ENCODE measurements around the gene SLC26A11.

The SLC26A11 gene

GRCh38 chr17:80248894-80249710 lies 28.9 kb downstream of the SLC26A11 start:
- DNase-seq (ENCODE audit: low spot score) = no peak
- TF ChIP-seq, protein P1, sequence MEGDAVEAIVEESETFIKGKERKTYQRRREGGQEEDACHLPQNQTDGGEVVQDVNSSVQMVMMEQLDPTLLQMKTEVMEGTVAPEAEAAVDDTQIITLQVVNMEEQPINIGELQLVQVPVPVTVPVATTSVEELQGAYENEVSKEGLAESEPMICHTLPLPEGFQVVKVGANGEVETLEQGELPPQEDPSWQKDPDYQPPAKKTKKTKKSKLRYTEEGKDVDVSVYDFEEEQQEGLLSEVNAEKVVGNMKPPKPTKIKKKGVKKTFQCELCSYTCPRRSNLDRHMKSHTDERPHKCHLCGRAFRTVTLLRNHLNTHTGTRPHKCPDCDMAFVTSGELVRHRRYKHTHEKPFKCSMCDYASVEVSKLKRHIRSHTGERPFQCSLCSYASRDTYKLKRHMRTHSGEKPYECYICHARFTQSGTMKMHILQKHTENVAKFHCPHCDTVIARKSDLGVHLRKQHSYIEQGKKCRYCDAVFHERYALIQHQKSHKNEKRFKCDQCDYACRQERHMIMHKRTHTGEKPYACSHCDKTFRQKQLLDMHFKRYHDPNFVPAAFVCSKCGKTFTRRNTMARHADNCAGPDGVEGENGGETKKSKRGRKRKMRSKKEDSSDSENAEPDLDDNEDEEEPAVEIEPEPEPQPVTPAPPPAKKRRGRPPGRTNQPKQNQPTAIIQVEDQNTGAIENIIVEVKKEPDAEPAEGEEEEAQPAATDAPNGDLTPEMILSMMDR (IDR thresholded peaks at IDR 0.05; ENCODE audit: extremely low read depth, missing control alignments) = no peak

DNA sequence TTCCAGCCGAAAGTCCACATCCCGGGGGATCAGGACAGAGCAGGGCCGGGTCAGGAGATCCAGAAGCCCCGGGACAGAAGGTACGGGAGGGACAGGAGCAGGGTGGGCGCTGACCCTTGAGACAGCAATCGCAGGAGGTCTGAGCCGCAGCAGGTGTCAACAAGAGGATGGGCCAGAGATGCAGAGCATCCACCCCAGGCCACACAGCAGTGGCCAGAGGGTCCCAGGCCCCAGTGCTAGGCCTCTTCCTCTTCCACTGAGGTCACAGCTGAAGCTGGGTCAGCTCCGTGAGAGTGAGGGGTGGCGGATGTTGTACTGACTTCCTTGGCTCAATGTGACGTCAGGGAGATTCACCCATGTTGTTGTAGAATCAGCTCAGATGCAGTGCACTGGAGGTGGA lies 31.7 kb downstream of the SLC26A11 start:
- TF ChIP-seq, protein P1 (IDR thresholded peaks at IDR 0.05; ENCODE audit: extremely low read depth, missing control alignments) = no peak
- no peak for DNase-seq (ENCODE audit: low spot score)

GRCh38 chr17:80252871-80253270 lies 32.6 kb downstream of the SLC26A11 start:
- peak; percentile 82 for DNase-seq (ENCODE audit: low spot score)
- TF ChIP-seq, protein P1 (IDR thresholded peaks at IDR 0.05; ENCODE audit: extremely low read depth, missing control alignments) = peak; percentile 54

DNA sequence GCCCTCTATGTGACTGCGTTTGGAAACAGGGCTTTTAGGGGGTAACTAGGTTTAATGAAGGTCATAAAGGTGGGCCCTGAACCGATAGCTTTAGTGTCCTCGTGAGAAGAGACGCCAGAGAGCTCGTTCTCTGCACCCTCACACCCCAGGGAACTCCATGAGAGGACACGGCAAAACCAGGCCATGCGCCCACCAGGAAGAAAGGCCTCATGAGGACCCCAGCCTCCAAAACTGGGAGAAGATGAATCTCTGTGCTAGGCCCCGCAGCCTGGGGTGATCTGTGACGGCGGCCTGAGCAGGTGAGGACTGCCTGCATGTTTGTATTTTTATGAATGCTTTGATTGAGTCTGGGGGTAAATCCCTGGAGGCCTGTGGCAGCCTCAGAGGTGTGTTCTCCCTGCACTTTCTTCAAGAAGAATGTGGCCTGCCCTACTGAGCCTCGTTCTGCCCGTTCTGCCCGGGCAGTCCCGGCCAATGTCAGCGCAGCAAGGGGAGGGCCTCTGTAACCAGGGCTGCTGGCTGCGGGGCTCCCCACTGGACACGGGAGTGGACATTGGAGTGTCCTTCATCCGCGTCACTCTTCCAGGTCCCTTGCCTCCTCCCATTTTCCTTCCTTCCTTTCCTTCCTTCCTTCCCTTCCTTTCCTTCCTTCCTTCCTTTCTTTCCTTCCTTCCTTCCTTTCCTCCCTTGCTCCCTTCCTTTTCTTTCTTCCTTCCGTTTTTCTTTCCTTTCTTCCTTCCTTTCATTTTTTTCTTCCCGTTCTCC lies 33.6 kb downstream of the SLC26A11 start:
- no peak for DNase-seq (ENCODE audit: low spot score)
- TF ChIP-seq, protein P1 (IDR thresholded peaks at IDR 0.05; ENCODE audit: extremely low read depth, missing control alignments) = no peak

- TF ChIP-seq, protein P1 (IDR thresholded peaks at IDR 0.05; ENCODE audit: extremely low read depth, missing control alignments) = no peak
- DNase-seq (ENCODE audit: low spot score) = peak; percentile 70
These were observed 34.4 kb downstream of the SLC26A11 start for GRCh38 chr17:80254396-80255251.

DNA sequence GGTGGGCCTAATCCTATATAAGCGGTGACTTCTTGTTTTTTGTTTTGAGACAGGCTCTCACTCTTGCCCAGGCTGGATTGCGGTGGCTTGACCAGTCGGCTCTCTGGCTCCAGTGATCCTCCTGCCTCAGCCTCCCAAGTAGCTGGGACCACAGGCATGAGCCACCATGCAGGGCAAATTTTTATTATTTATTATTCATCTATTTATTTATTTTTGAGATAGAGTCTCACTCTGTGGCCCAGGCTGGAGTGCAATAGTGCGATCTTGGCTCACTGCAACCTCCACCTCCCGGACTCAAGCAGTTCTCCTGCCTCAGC lies 35.8 kb downstream of the SLC26A11 start:
- TF ChIP-seq, protein P1 (IDR thresholded peaks at IDR 0.05; ENCODE audit: extremely low read depth, missing control alignments) = no peak
- DNase-seq (ENCODE audit: low spot score) = no peak

Measured in GM20000 (cell line).